ENCODE data around the gene ITIH1.

GRCh38 chr3:52798376-52798977 is 21.1 kb downstream of the ITIH1 start:
- TF ChIP-seq CTCF (IDR thresholded peaks at IDR 0.05; ENCODE audit: low read length) (no peak), EZH2 (optimal IDR thresholded peaks at IDR 0.05; ENCODE audit: low read depth, low read length) (no peak)

Measured in MM.1S (cell line).